ENCODE measurements around the gene ADAM17.

GRCh38 chr2:9494081-9494480 lies 61.5 kb downstream of the ADAM17 start:
- TF ChIP-seq CTCF (conservative IDR thresholded peaks at IDR 0.05 in 1 of 2, IDR thresholded peaks at IDR 0.05 in 1 of 2; ENCODE audit: low read depth in 1 of 2, low read length in 2 of 2) (no peak), EZH2 (IDR thresholded peaks at IDR 0.05; ENCODE audit: low read length, missing control alignments) (no peak)

Data from fibroblast of lung (primary cell).